Measurements from ENCODE around the gene DNAH10. TPM values are rescaled to one million over a fixed set of nuclear protein-coding genes. Genes with fewer than 3 reads are reported as not detected.

DNAH10 gene
- total and polyA plus RNA-seq, 2 experiments from 2014 or later: 0.22 to 0.60 TPM

GRCh38 chr12:123919980-123920360 lies 157.9 kb downstream of the DNAH10 start:
- Histone ChIP-seq H3K79me2 (no peaks in the 10 kb centered on the region), H4K20me1 (ENCODE audit: insufficient read depth, poor library complexity, severe bottlenecking) (no peaks in the 10 kb centered on the region), H3K9me3 (ENCODE audit: low read depth) (no peaks in the 10 kb centered on the region), H2AFZ (no peak overlapping the region), H3K27ac (peak overlapping the region; percentile 58), H3K9me2 (replicated peaks; ENCODE audit: insufficient read depth) (no peaks in the 10 kb centered on the region), H3K4me3 (no peak overlapping the region), H3K36me3 (replicated peaks; ENCODE audit: insufficient read depth, low read depth) (no peaks in the 10 kb centered on the region), H3K27me3 (no peaks in the 10 kb centered on the region), H3K4me1 (ENCODE audit: insufficient read depth) (no peaks in the 10 kb centered on the region), H3K4me2 (peak overlapping the region; percentile 29)
- no peak for DNase-seq (ENCODE audit: low spot score)
- WGBS (ENCODE audit: low lambda C conversion rate, missing lambda C conversion rate): 51% methylated on average over 3 of the region's 3 CpGs
- no peak for TF ChIP-seq CTCF (IDR thresholded peaks at IDR 0.05; ENCODE audit: poor library complexity)

GRCh38 chr12:123923038-123923437 lies 160.9 kb downstream of the DNAH10 start:
- H4K20me1 ChIP-seq (ENCODE audit: insufficient read depth, poor library complexity, severe bottlenecking): no peaks in the 10 kb centered on the region
- DNase-seq (ENCODE audit: low spot score): no peak
- 83% methylated on average over 2 of the region's 2 CpGs for WGBS (ENCODE audit: low lambda C conversion rate, missing lambda C conversion rate)

GRCh38 chr12:123923927-123924326 lies 161.8 kb downstream of the DNAH10 start:
- WGBS (ENCODE audit: low lambda C conversion rate, missing lambda C conversion rate): 72% methylated on average over 7 of the region's 7 CpGs
- H3K79me2 ChIP-seq: no peaks in the 10 kb centered on the region
- H3K9me3 ChIP-seq (ENCODE audit: low read depth): no peaks in the 10 kb centered on the region
- no peak overlapping the region for H3K4me3 ChIP-seq
- H3K27ac ChIP-seq: no peak overlapping the region
- TF ChIP-seq EZH2phosphoT487 (IDR thresholded peaks at IDR 0.05; ENCODE audit: low read depth, severe bottlenecking, unreplicated experiment): no peak
- H3K9me2 ChIP-seq (replicated peaks; ENCODE audit: insufficient read depth): no peaks in the 10 kb centered on the region
- DNase-seq (ENCODE audit: low spot score): no peak
- no peaks in the 10 kb centered on the region for H3K36me3 ChIP-seq (replicated peaks; ENCODE audit: insufficient read depth, low read depth)
- no peaks in the 10 kb centered on the region for H4K20me1 ChIP-seq (ENCODE audit: insufficient read depth, poor library complexity, severe bottlenecking)
- no peaks in the 10 kb centered on the region for H3K27me3 ChIP-seq
- no peaks in the 10 kb centered on the region for H3K4me1 ChIP-seq (ENCODE audit: insufficient read depth)
- no peak overlapping the region for H3K4me2 ChIP-seq
- no peak overlapping the region for H2AFZ ChIP-seq

More at GRCh38 chr12:123923038-123923437, 160.9 kb downstream of the DNAH10 start:
- no peak overlapping the region for H3K4me2 ChIP-seq
- no peaks in the 10 kb centered on the region for H3K79me2 ChIP-seq
- TF ChIP-seq EZH2phosphoT487 (IDR thresholded peaks at IDR 0.05; ENCODE audit: low read depth, severe bottlenecking, unreplicated experiment) (no peak), EZH2 (IDR thresholded peaks at IDR 0.05; ENCODE audit: borderline replicate concordance) (no peak), CTCF (IDR thresholded peaks at IDR 0.05; ENCODE audit: poor library complexity) (no peak)
- H3K36me3 ChIP-seq (replicated peaks; ENCODE audit: insufficient read depth, low read depth): no peaks in the 10 kb centered on the region
- H3K27me3 ChIP-seq: no peaks in the 10 kb centered on the region
- H3K4me3 ChIP-seq: no peak overlapping the region
- H3K9me3 ChIP-seq (ENCODE audit: low read depth): no peaks in the 10 kb centered on the region
- H2AFZ ChIP-seq: no peak overlapping the region
- no peaks in the 10 kb centered on the region for H3K9me2 ChIP-seq (replicated peaks; ENCODE audit: insufficient read depth)
- H3K4me1 ChIP-seq (ENCODE audit: insufficient read depth): no peaks in the 10 kb centered on the region
- H3K27ac ChIP-seq: no peak overlapping the region

GRCh38 chr12:123924539-123924938 lies 162.4 kb downstream of the DNAH10 start:
- Histone ChIP-seq H3K27ac (no peak overlapping the region), H3K36me3 (replicated peaks; ENCODE audit: insufficient read depth, low read depth) (no peaks in the 10 kb centered on the region), H4K20me1 (ENCODE audit: insufficient read depth, poor library complexity, severe bottlenecking) (no peaks in the 10 kb centered on the region), H3K27me3 (no peaks in the 10 kb centered on the region), H3K4me3 (no peak overlapping the region), H2AFZ (no peak overlapping the region), H3K4me2 (no peak overlapping the region), H3K79me2 (no peaks in the 10 kb centered on the region), H3K4me1 (ENCODE audit: insufficient read depth) (no peaks in the 10 kb centered on the region), H3K9me2 (replicated peaks; ENCODE audit: insufficient read depth) (no peaks in the 10 kb centered on the region), H3K9me3 (ENCODE audit: low read depth) (no peaks in the 10 kb centered on the region)
- TF ChIP-seq EZH2 (IDR thresholded peaks at IDR 0.05; ENCODE audit: borderline replicate concordance) (no peak), CTCF (IDR thresholded peaks at IDR 0.05; ENCODE audit: poor library complexity) (no peak), EZH2phosphoT487 (IDR thresholded peaks at IDR 0.05; ENCODE audit: low read depth, severe bottlenecking, unreplicated experiment) (no peak)
- no peak for DNase-seq (ENCODE audit: low spot score)
- 97% methylated on average over 3 of the region's 4 CpGs for WGBS (ENCODE audit: low lambda C conversion rate, missing lambda C conversion rate)
